IMR-90 (cell line): Measurements from ENCODE around the gene RNF130. TPM values are rescaled to one million over a fixed set of nuclear protein-coding genes. Genes with fewer than 3 reads are reported as not detected.

ENCODE experiments used
- ATAC-seq: fragments of 200-7000 bp; cut with Tn5 transposase; 2 replicates; pipeline ENCODE4 v1.9.1; 2020; ENCODE audit warnings: low read depth, mild to moderate bottlenecking, moderate library complexity
- BruUV-seq: library from RNA; stranded (reverse); fragments of 400-500 nt; replicated peaks from 2 replicates; lab custom pipeline; 2021; lab: Mats Ljungman, UMichigan
- CTCF ChIA-PET: fragments of 300-600 bp; formaldehyde crosslinking; extraction: SDS; loops from one replicate; lab custom pipeline; 2021; ENCODE audit warnings: antibody characterized with exemption; lab: Yijun Ruan, JAX
- POLR2A ChIA-PET: fragments of 300-600 bp; sonication (Branson Sonifier 250); formaldehyde crosslinking; loops from one replicate; lab custom pipeline; 2022; ENCODE audit warnings: antibody characterized with exemption; ENCODE audit not compliant: unreplicated experiment; lab: Charles Lee
- DNase-seq: peaks from one replicate; pipeline ENCODE4 v3.0.0; 2013
- H2AFZ ChIP-seq: replicated peaks from 2 replicates; pipeline ENCODE3; 2013; ENCODE audit warnings: low read length, mild to moderate bottlenecking; ENCODE audit not compliant: poor library complexity
- H2AK5ac ChIP-seq: 2 replicates; pipeline ENCODE4 v1.6.1; 2013; ENCODE audit warnings: low read depth, low read length, inconsistent platforms
- H2AK9ac ChIP-seq: replicated peaks from 2 replicates; pipeline ENCODE3; 2013; ENCODE audit warnings: mild to moderate bottlenecking, low read depth, low read length, moderate library complexity; ENCODE audit not compliant: poor library complexity
- H2BK120ac ChIP-seq: 2 replicates; pipeline ENCODE4 v1.6.1; 2013; ENCODE audit warnings: low read depth, low read length, inconsistent platforms
- H2BK15ac ChIP-seq: 3 replicates; pipeline ENCODE4 v1.6.1; 2013; ENCODE audit warnings: low read depth, low read length, inconsistent platforms
- H2BK20ac ChIP-seq: 2 replicates; pipeline ENCODE4 v1.6.1; 2013; ENCODE audit warnings: low read depth, mild to moderate bottlenecking, inconsistent platforms, low read length, moderate library complexity
- H2BK5ac ChIP-seq: 2 replicates; pipeline ENCODE4 v1.6.1; 2013; ENCODE audit warnings: mild to moderate bottlenecking, low read depth, low read length, inconsistent platforms; ENCODE audit not compliant: poor library complexity, severe bottlenecking
- H3K14ac ChIP-seq: replicated peaks from 2 replicates; pipeline ENCODE4 v1.6.1; 2013; ENCODE audit warnings: low read depth, low read length, inconsistent platforms
- H3K18ac ChIP-seq: 2 replicates; pipeline ENCODE4 v1.6.1; 2013; ENCODE audit warnings: low read depth, low read length, control low read depth
- H3K23ac ChIP-seq: 2 replicates; pipeline ENCODE4 v1.6.1; 2013; ENCODE audit warnings: low read depth, low read length, inconsistent platforms
- H3K27ac ChIP-seq: 2 replicates; pipeline ENCODE4 v1.5.1; 2013; ENCODE audit warnings: mild to moderate bottlenecking, control low read depth, low read length; ENCODE audit not compliant: insufficient read depth
- H3K27me3 ChIP-seq: 2 replicates; pipeline ENCODE4 v1.6.1; 2013; ENCODE audit warnings: low read length; ENCODE audit not compliant: control insufficient read depth, insufficient read depth
- H3K36me3 ChIP-seq: 2 replicates; pipeline ENCODE4 v1.6.1; 2013; ENCODE audit warnings: low read length, mixed read lengths; ENCODE audit not compliant: control insufficient read depth, insufficient read depth
- H3K4ac ChIP-seq: 2 replicates; pipeline ENCODE4 v1.6.1; 2013; ENCODE audit warnings: low read depth, low read length, inconsistent platforms
- H3K4me1 ChIP-seq: 2 replicates; pipeline ENCODE4 v1.6.1; 2013; ENCODE audit warnings: low read length, mixed read lengths; ENCODE audit not compliant: control insufficient read depth, insufficient read depth
- H3K4me2 ChIP-seq: 2 replicates; pipeline ENCODE4 v1.6.1; 2013; ENCODE audit warnings: low read depth, mild to moderate bottlenecking, control low read depth, low read length, moderate library complexity
- H3K4me3 ChIP-seq: 2 replicates; pipeline ENCODE4 v1.5.1; 2013; ENCODE audit warnings: low read depth, mild to moderate bottlenecking, control low read depth, low read length, moderate library complexity; ENCODE audit not compliant: insufficient read depth
- H3K56ac ChIP-seq: 2 replicates; pipeline ENCODE4 v1.6.1; 2013; ENCODE audit warnings: low read length, inconsistent platforms; ENCODE audit not compliant: insufficient read depth; ENCODE audit errors: extremely low read depth
- H3K79me1 ChIP-seq, 2 experiments: 2 replicates each; pipeline ENCODE4 v1.6.1; 2013; ENCODE audit warnings: low read length in 2 of 2, inconsistent platforms in 1 of 2, low read depth in 1 of 2
- H3K9ac ChIP-seq: 2 replicates; pipeline ENCODE4 v1.6.1; 2013; ENCODE audit warnings: low read depth, low read length, control low read depth
- H3K9me1 ChIP-seq: 2 replicates; pipeline ENCODE4 v1.6.1; 2013; ENCODE audit warnings: low read length, inconsistent platforms; ENCODE audit not compliant: insufficient read depth
- H3K9me3 ChIP-seq: 2 replicates; pipeline ENCODE4 v1.6.1; 2013; ENCODE audit warnings: low read length; ENCODE audit not compliant: control insufficient read depth, insufficient read depth
- H4K20me1 ChIP-seq: 2 replicates; pipeline ENCODE4 v1.6.1; 2013; ENCODE audit warnings: low read length, inconsistent platforms; ENCODE audit not compliant: insufficient read depth
- H4K5ac ChIP-seq: 2 replicates; pipeline ENCODE4 v1.6.1; 2013; ENCODE audit warnings: mild to moderate bottlenecking, low read depth, low read length, control low read depth
- H4K8ac ChIP-seq, 2 experiments: 2 replicates each; pipeline ENCODE4 v1.6.1; 2013; ENCODE audit warnings: low read depth in 2 of 2, low read length in 2 of 2, control low read depth in 1 of 2, inconsistent platforms in 1 of 2
- H4K91ac ChIP-seq: 2 replicates; pipeline ENCODE4 v1.6.1; 2013; ENCODE audit warnings: low read depth, low read length, inconsistent platforms; ENCODE audit not compliant: insufficient read depth
- BHLHE40 ChIP-seq: fragments of 150-350 bp; IDR thresholded peaks from 2 replicates; pipeline ENCODE4 v1.6.1; 2016; ENCODE audit warnings: mild to moderate bottlenecking, low read depth, low read length
- CEBPB ChIP-seq: IDR thresholded peaks from 2 replicates; pipeline ENCODE4 v1.6.1; 2012; ENCODE audit warnings: low read depth, low read length, improper control_type of control experiment
- CHD1 ChIP-seq: IDR thresholded peaks from 2 replicates; pipeline ENCODE4 v1.6.1; 2012; ENCODE audit warnings: low read depth, low read length, improper control_type of control experiment
- CTCF ChIP-seq: conservative IDR thresholded peaks from 2 replicates; pipeline ENCODE4 v1.5.1; 2012; ENCODE audit warnings: mild to moderate bottlenecking, low read depth, low read length, improper control_type of control experiment
- FOS ChIP-seq: fragments of 150-350 bp; IDR thresholded peaks from 2 replicates; pipeline ENCODE4 v1.6.1; 2016; ENCODE audit warnings: low read depth, low read length
- MAFK ChIP-seq: IDR thresholded peaks from 2 replicates; pipeline ENCODE4 v1.6.1; 2012; ENCODE audit warnings: low read depth, low read length, improper control_type of control experiment
- MAZ ChIP-seq: IDR thresholded peaks from 2 replicates; pipeline ENCODE4 v1.6.1; 2012; ENCODE audit warnings: low read depth, mild to moderate bottlenecking, low read length, improper control_type of control experiment, moderate library complexity, borderline replicate concordance
- MXI1 ChIP-seq: IDR thresholded peaks from 2 replicates; pipeline ENCODE4 v1.6.1; 2012; ENCODE audit warnings: low read depth, mild to moderate bottlenecking, low read length, moderate library complexity, borderline replicate concordance
- NFE2L2 ChIP-seq: fragments of 150-350 bp; IDR thresholded peaks from 2 replicates; pipeline ENCODE4 v1.6.1; 2016; ENCODE audit warnings: low read depth, mild to moderate bottlenecking, low read length
- POLR2A ChIP-seq: IDR thresholded peaks from 2 replicates; pipeline ENCODE4 v1.6.1; 2012; ENCODE audit warnings: mild to moderate bottlenecking, low read depth, low read length
- RCOR1 ChIP-seq: IDR thresholded peaks from 2 replicates; pipeline ENCODE4 v1.6.1; 2012; ENCODE audit warnings: mild to moderate bottlenecking, low read length, improper control_type of control experiment; ENCODE audit not compliant: insufficient replicate concordance
- RFX5 ChIP-seq: IDR thresholded peaks from 2 replicates; pipeline ENCODE4 v1.8.0; 2012; ENCODE audit warnings: low read depth, mild to moderate bottlenecking, low read length, moderate library complexity
- SMC3 ChIP-seq: fragments of 150-350 bp; IDR thresholded peaks from 2 replicates; pipeline ENCODE4 v1.6.1; 2016; ENCODE audit warnings: low read depth, mild to moderate bottlenecking, antibody characterized with exemption, low read length, moderate library complexity
- USF2 ChIP-seq: fragments of 150-350 bp; IDR thresholded peaks from 2 replicates; pipeline ENCODE4 v1.6.1; 2017; ENCODE audit warnings: mild to moderate bottlenecking, antibody characterized with exemption, low read length, low read depth
- WGBS, 2 experiments: methylation state at CpG; one replicate each; pipeline versions ENCODE4 v1.1.5 to v1.1.7; 2013; ENCODE audit warnings: missing lambda C conversion rate in 2 of 2; ENCODE audit not compliant: insufficient read length in 1 of 2; ENCODE audit errors: extremely low coverage in 2 of 2; 5-methylcytosine and 5-hydroxymethylcytosine counted together
- dilution Hi-C: fragments of 300-500 bp; cut with HindIII; formaldehyde crosslinking; loops from one replicate; pipeline ENCODE4 v1.14.3; 2018; ENCODE audit warnings: low sequenced_read_pairs; ENCODE audit not compliant: unreplicated experiment
- in situ Hi-C: fragments of 300-500 bp; cut with MboI; formaldehyde crosslinking; loops from 3 replicates; pipeline ENCODE4 v1.14.3; 2019; ENCODE audit warnings: low sequenced_read_pairs, inconsistent platforms, mixed read lengths
- intact Hi-C: fragments of 100-400 bp; cut with micrococcal nuclease; formaldehyde crosslinking; loops from 2 replicates; pipeline ENCODE4 v1.10.0; 2022
- polyA plus RNA-seq, 3 experiments: library from polyadenylated mRNA; depleted of rRNA; stranded (reverse); fragments of >200 nt; gene quantifications; 2 replicates each; pipeline ENCODE4 v1.2.3, GENCODE V29; 2012; ENCODE audit warnings: low replicate concordance in 1 of 3
- total RNA-seq: library from RNA; depleted of rRNA; stranded (reverse); fragments of >200 nt; gene quantifications from 2 replicates; pipeline ENCODE4 v1.2.3, GENCODE V29; 2012
- TF ChIP-seq, protein P1 (sequence below): fragments of 150-350 bp; IDR thresholded peaks from 2 replicates; pipeline ENCODE4 v1.6.1; 2016; ENCODE audit warnings: low read depth, mild to moderate bottlenecking, low read length, moderate library complexity, borderline replicate concordance

RNF130 gene
- total and polyA plus RNA-seq, 2 of the 4 experiments (the other 2 are of a cell fraction), result 12.9 to 21.7 TPM

DNA sequence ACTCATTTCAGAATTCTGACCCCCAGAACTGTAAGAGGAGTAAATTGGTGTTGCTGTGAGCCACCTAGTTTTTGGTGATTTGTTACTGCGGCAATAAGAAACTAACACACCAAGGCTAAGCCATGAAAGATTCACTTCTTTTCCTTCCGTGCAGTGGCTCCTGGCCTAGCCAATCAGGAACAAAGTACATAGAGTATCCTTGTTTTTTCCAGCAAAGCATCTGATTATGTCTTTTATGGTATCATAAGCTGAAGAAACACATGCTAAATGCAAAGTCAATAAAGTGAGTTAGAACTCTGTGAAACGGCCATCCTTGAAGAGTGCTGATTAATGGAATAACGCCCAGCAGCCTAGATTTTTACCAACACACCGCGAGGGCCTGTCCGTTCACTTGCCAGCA is 11.4 kb downstream of the RNF130 start:
- Histone ChIP-seq H3K9me3 (no peaks in the 10 kb centered on the region; the same call in 1 of the 2 replicates), H3K18ac (no peak overlapping the region), H3K56ac (no peak overlapping the region), H4K20me1 (peaks cover 6% of the 10 kb centered on the region; the same call in 1 of the 2 replicates), H3K23ac (no peak overlapping the region), H3K36me3 (no peaks in the 10 kb centered on the region), H3K4me2 (no peak overlapping the region), H2BK5ac (no peak overlapping the region), H2BK20ac (no peak overlapping the region), H3K9ac (no peak overlapping the region), H2BK15ac (no peak overlapping the region), H3K4ac (no peak overlapping the region), H4K91ac (no peak overlapping the region), H3K4me3 (no peak overlapping the region), H4K8ac (no peak overlapping the region), H3K4me1 (peaks cover 2% of the 10 kb centered on the region), H3K9me1 (no peaks in the 10 kb centered on the region), H3K27ac (no peak overlapping the region), H2AK5ac (no peak overlapping the region), H3K79me1 (peaks cover 17 to 43% of the 10 kb centered on the region in 2 experiments), H2AK9ac (no peak overlapping the region), H2BK120ac (no peak overlapping the region), H4K5ac (no peak overlapping the region), H3K14ac (no peak overlapping the region), H2AFZ (no peak overlapping the region), H3K27me3 (no peaks in the 10 kb centered on the region)
- dilution Hi-C loops, result no loop called here
- WGBS, 2 experiments, result no CpG with 5 or more reads among the region's 7 CpGs
- BruUV-seq, result no TSS peak
- TF ChIP-seq, protein P1, sequence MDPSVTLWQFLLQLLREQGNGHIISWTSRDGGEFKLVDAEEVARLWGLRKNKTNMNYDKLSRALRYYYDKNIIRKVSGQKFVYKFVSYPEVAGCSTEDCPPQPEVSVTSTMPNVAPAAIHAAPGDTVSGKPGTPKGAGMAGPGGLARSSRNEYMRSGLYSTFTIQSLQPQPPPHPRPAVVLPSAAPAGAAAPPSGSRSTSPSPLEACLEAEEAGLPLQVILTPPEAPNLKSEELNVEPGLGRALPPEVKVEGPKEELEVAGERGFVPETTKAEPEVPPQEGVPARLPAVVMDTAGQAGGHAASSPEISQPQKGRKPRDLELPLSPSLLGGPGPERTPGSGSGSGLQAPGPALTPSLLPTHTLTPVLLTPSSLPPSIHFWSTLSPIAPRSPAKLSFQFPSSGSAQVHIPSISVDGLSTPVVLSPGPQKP, result no peak
- no peak for TF ChIP-seq RCOR1
- no peak for TF ChIP-seq BHLHE40
- TF ChIP-seq MAZ, result no peak
- no peak for TF ChIP-seq CHD1
- no peak for TF ChIP-seq CEBPB
- no peak for TF ChIP-seq SMC3
- TF ChIP-seq RFX5, result no peak
- TF ChIP-seq FOS, result no peak
- no peak for TF ChIP-seq CTCF
- no peak for TF ChIP-seq MXI1
- TF ChIP-seq NFE2L2, result no peak
- no peak for TF ChIP-seq MAFK
- TF ChIP-seq POLR2A, result no peak
- TF ChIP-seq USF2, result no peak
- intact Hi-C loops, result no loop called here
- ATAC-seq (no peak), DNase-seq (no peak)
- ChIA-PET CTCF (no interaction called here), POLR2A (no interaction called here)
- in situ Hi-C loops, result no loop called here
